SJCRH30 (cell line): ENCODE results near the gene SULT4A1. TPM values are rescaled to one million over a fixed set of nuclear protein-coding genes. Genes with fewer than 3 reads are reported as not detected.

Source experiments
- DNase-seq, 2 experiments: peaks; one replicate each; pipeline ENCODE4 v3.0.0-alpha.2; 2015 to 2020
- H3K27ac ChIP-seq: fragments of 250-450 bp; sonication (Bioruptor Pico); 2 replicates; pipeline ENCODE4 v1.5.1; 2020; ENCODE audit warnings: mild to moderate bottlenecking, moderate library complexity
- H3K27me3 ChIP-seq: fragments of 250-450 bp; sonication (Bioruptor Pico); 2 replicates; pipeline ENCODE4 v1.5.1; 2020; ENCODE audit warnings: mild to moderate bottlenecking, moderate library complexity
- H3K36me3 ChIP-seq: fragments of 250-450 bp; sonication (Bioruptor Pico); 2 replicates; pipeline ENCODE4 v1.5.1; 2020; ENCODE audit warnings: mild to moderate bottlenecking, moderate library complexity
- H3K4me1 ChIP-seq: fragments of 250-450 bp; sonication (Bioruptor Pico); 2 replicates; pipeline ENCODE4 v1.5.1; 2020; ENCODE audit warnings: mild to moderate bottlenecking, moderate library complexity
- H3K4me3 ChIP-seq: fragments of 250-450 bp; sonication (Bioruptor Pico); 2 replicates; pipeline ENCODE4 v1.5.1; 2020; ENCODE audit warnings: mild to moderate bottlenecking, moderate library complexity
- H3K9me3 ChIP-seq: fragments of 250-450 bp; sonication (Bioruptor Pico); replicated peaks from 2 replicates; pipeline ENCODE4 v1.5.1; 2020; ENCODE audit warnings: mild to moderate bottlenecking, moderate library complexity
- total RNA-seq: library from RNA; depleted of rRNA; stranded (reverse); fragments of >200 nt; shearing (Covaris generic); gene quantifications from 2 replicates; pipeline ENCODE4 v1.2.3, GENCODE V29; 2014

The SULT4A1 gene
- total RNA-seq, 1 experiment from 2014 or later, result not detected

- H3K4me1 ChIP-seq, result no peaks in the 10 kb centered on the region
- H3K4me3 ChIP-seq, result no peak overlapping the region
- H3K27me3 ChIP-seq, result peaks cover 19% of the 10 kb centered on the region
- no peak overlapping the region for H3K27ac ChIP-seq
- H3K9me3 ChIP-seq, result no peaks in the 10 kb centered on the region
- DNase-seq, result no peak
- H3K36me3 ChIP-seq, result no peaks in the 10 kb centered on the region
These were observed 35.9 kb downstream of the SULT4A1 start for GRCh38 chr22:43826142-43827002.

GRCh38 chr22:43825651-43826050, 36.7 kb downstream of the SULT4A1 start:
- Histone ChIP-seq H3K9me3 (no peaks in the 10 kb centered on the region), H3K27ac (no peak overlapping the region), H3K36me3 (no peaks in the 10 kb centered on the region), H3K4me1 (no peaks in the 10 kb centered on the region), H3K27me3 (peaks cover 19% of the 10 kb centered on the region), H3K4me3 (no peak overlapping the region)
- no peak for DNase-seq

- Histone ChIP-seq H3K4me3 (no peak overlapping the region), H3K27ac (no peak overlapping the region), H3K4me1 (no peaks in the 10 kb centered on the region), H3K27me3 (peaks cover 24% of the 10 kb centered on the region), H3K36me3 (no peaks in the 10 kb centered on the region), H3K9me3 (no peaks in the 10 kb centered on the region)
- DNase-seq, result no peak
These were observed 37.4 kb downstream of the SULT4A1 start for GRCh38 chr22:43824724-43825420.

- Histone ChIP-seq H3K9me3 (no peaks in the 10 kb centered on the region), H3K4me3 (no peak overlapping the region), H3K27ac (no peak overlapping the region), H3K4me1 (no peaks in the 10 kb centered on the region), H3K27me3 (peaks cover 26% of the 10 kb centered on the region), H3K36me3 (no peaks in the 10 kb centered on the region)
- DNase-seq, result no peak
These were observed 38.2 kb downstream of the SULT4A1 start for GRCh38 chr22:43823911-43824665.

GRCh38 chr22:43823353-43823908, 38.9 kb downstream of the SULT4A1 start:
- H3K9me3 ChIP-seq, result no peaks in the 10 kb centered on the region
- no peak overlapping the region for H3K27ac ChIP-seq
- DNase-seq, result no peak
- H3K27me3 ChIP-seq, result peaks cover 26% of the 10 kb centered on the region
- no peaks in the 10 kb centered on the region for H3K4me1 ChIP-seq
- H3K4me3 ChIP-seq, result no peak overlapping the region
- H3K36me3 ChIP-seq, result no peaks in the 10 kb centered on the region

GRCh38 chr22:43821606-43822425, 40.5 kb downstream of the SULT4A1 start:
- no peak for DNase-seq
- no peak overlapping the region for H3K27ac ChIP-seq
- H3K9me3 ChIP-seq, result no peaks in the 10 kb centered on the region
- H3K36me3 ChIP-seq, result no peaks in the 10 kb centered on the region
- H3K4me3 ChIP-seq, result no peak overlapping the region
- H3K4me1 ChIP-seq, result no peaks in the 10 kb centered on the region
- peaks cover 26% of the 10 kb centered on the region for H3K27me3 ChIP-seq

GRCh38 chr22:43820651-43821305, 41.5 kb downstream of the SULT4A1 start:
- no peak overlapping the region for H3K27ac ChIP-seq
- H3K4me3 ChIP-seq, result no peak overlapping the region
- peaks cover 25% of the 10 kb centered on the region for H3K27me3 ChIP-seq
- no peaks in the 10 kb centered on the region for H3K9me3 ChIP-seq
- H3K36me3 ChIP-seq, result no peaks in the 10 kb centered on the region
- H3K4me1 ChIP-seq, result no peaks in the 10 kb centered on the region
- DNase-seq, result no peak

GRCh38 chr22:43819931-43820640, 42.2 kb downstream of the SULT4A1 start:
- H3K27ac ChIP-seq, result no peak overlapping the region
- H3K36me3 ChIP-seq, result no peaks in the 10 kb centered on the region
- peaks cover 23% of the 10 kb centered on the region for H3K27me3 ChIP-seq
- no peaks in the 10 kb centered on the region for H3K4me1 ChIP-seq
- H3K9me3 ChIP-seq, result no peaks in the 10 kb centered on the region
- H3K4me3 ChIP-seq, result no peak overlapping the region
- DNase-seq, result no peak

GRCh38 chr22:43819421-43819921, 42.8 kb downstream of the SULT4A1 start:
- DNase-seq, result no peak
- H3K36me3 ChIP-seq, result no peaks in the 10 kb centered on the region
- H3K27me3 ChIP-seq, result peaks cover 23% of the 10 kb centered on the region
- H3K27ac ChIP-seq, result no peak overlapping the region
- no peaks in the 10 kb centered on the region for H3K4me1 ChIP-seq
- no peaks in the 10 kb centered on the region for H3K9me3 ChIP-seq
- no peak overlapping the region for H3K4me3 ChIP-seq

GRCh38 chr22:43818981-43819380, 43.3 kb downstream of the SULT4A1 start:
- H3K27me3 ChIP-seq, result peaks cover 23% of the 10 kb centered on the region
- no peak for DNase-seq
- H3K27ac ChIP-seq, result no peak overlapping the region
- H3K36me3 ChIP-seq, result no peaks in the 10 kb centered on the region
- no peaks in the 10 kb centered on the region for H3K4me1 ChIP-seq
- no peak overlapping the region for H3K4me3 ChIP-seq
- no peaks in the 10 kb centered on the region for H3K9me3 ChIP-seq

GRCh38 chr22:43817402-43817801, 44.9 kb downstream of the SULT4A1 start:
- Histone ChIP-seq H3K36me3 (no peaks in the 10 kb centered on the region), H3K27me3 (peaks cover 14% of the 10 kb centered on the region), H3K4me1 (no peaks in the 10 kb centered on the region), H3K4me3 (no peak overlapping the region), H3K27ac (no peak overlapping the region), H3K9me3 (no peaks in the 10 kb centered on the region)
- no peak for DNase-seq

GRCh38 chr22:43814264-43814663, 48.0 kb downstream of the SULT4A1 start:
- Histone ChIP-seq H3K4me3 (no peak overlapping the region), H3K36me3 (no peaks in the 10 kb centered on the region), H3K27ac (no peak overlapping the region), H3K27me3 (no peaks in the 10 kb centered on the region), H3K9me3 (no peaks in the 10 kb centered on the region), H3K4me1 (no peaks in the 10 kb centered on the region)
- no peak for DNase-seq

- Histone ChIP-seq H3K27me3 (no peaks in the 10 kb centered on the region), H3K4me3 (no peak overlapping the region), H3K27ac (no peak overlapping the region), H3K4me1 (no peaks in the 10 kb centered on the region), H3K9me3 (no peaks in the 10 kb centered on the region), H3K36me3 (no peaks in the 10 kb centered on the region)
- DNase-seq, result no peak
These were observed 49.4 kb downstream of the SULT4A1 start for GRCh38 chr22:43812890-43813289.
